ENCODE data around the gene RNASE8.

DNA sequence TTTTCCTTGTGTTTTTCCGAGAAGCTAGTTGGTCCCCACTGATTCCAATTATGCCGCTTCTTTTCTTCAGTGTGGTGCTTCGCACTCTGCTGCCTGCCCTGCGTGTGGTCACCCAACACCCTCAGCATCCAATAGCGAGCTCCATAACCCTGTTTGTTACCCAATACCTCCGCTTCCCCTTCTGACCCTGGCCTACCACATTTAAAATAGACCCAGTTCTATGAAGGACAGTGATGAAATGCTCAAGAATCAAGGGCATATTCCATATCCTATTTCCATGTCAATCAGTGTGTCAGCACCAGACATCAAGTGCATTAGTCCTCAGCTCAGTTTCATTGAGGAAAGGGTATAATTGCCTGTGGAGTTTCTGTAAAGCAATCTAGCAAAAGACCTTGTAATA is 42.3 kb upstream of the RNASE8 start:
- TF ChIP-seq, protein P1, sequence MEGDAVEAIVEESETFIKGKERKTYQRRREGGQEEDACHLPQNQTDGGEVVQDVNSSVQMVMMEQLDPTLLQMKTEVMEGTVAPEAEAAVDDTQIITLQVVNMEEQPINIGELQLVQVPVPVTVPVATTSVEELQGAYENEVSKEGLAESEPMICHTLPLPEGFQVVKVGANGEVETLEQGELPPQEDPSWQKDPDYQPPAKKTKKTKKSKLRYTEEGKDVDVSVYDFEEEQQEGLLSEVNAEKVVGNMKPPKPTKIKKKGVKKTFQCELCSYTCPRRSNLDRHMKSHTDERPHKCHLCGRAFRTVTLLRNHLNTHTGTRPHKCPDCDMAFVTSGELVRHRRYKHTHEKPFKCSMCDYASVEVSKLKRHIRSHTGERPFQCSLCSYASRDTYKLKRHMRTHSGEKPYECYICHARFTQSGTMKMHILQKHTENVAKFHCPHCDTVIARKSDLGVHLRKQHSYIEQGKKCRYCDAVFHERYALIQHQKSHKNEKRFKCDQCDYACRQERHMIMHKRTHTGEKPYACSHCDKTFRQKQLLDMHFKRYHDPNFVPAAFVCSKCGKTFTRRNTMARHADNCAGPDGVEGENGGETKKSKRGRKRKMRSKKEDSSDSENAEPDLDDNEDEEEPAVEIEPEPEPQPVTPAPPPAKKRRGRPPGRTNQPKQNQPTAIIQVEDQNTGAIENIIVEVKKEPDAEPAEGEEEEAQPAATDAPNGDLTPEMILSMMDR (conservative IDR thresholded peaks at IDR 0.05), result no peak
- TF ChIP-seq ZFX (IDR thresholded peaks at IDR 0.05), result no peak

Data from C4-2B (cell line).